HEK293T (cell line): Measurements from ENCODE around the gene ARHGAP6.

ENCODE experiments used
- ELF4 ChIP-seq: fragments of 450-650 bp; IDR thresholded peaks from 2 replicates; pipeline ENCODE4 v1.6.1; 2017; ENCODE audit warnings: antibody characterized with exemption
- FOXK2 ChIP-seq: fragments of 450-650 bp; IDR thresholded peaks from 2 replicates; pipeline ENCODE4 v1.6.1; 2016; ENCODE audit warnings: mild to moderate bottlenecking
- LEF1 ChIP-seq: fragments of 450-650 bp; IDR thresholded peaks from 2 replicates; pipeline ENCODE4 v1.6.1; 2017; ENCODE audit warnings: mild to moderate bottlenecking, borderline replicate concordance
- NFRKB ChIP-seq: fragments of 450-650 bp; IDR thresholded peaks from 2 replicates; pipeline ENCODE4 v1.6.1; 2016; ENCODE audit warnings: mild to moderate bottlenecking, moderate library complexity
- SP1 ChIP-seq: fragments of 450-650 bp; IDR thresholded peaks from 2 replicates; pipeline ENCODE4 v1.6.1; 2017
- SUZ12 ChIP-seq: fragments of 450-650 bp; IDR thresholded peaks from 2 replicates; pipeline ENCODE4 v1.6.1; 2016; ENCODE audit warnings: mild to moderate bottlenecking
- TARDBP ChIP-seq: fragments of 450-650 bp; IDR thresholded peaks from 2 replicates; pipeline ENCODE4 v1.6.1; 2016
- ZNF384 ChIP-seq: fragments of 450-650 bp; IDR thresholded peaks from 2 replicates; pipeline ENCODE4 v1.6.1; 2016

DNA sequence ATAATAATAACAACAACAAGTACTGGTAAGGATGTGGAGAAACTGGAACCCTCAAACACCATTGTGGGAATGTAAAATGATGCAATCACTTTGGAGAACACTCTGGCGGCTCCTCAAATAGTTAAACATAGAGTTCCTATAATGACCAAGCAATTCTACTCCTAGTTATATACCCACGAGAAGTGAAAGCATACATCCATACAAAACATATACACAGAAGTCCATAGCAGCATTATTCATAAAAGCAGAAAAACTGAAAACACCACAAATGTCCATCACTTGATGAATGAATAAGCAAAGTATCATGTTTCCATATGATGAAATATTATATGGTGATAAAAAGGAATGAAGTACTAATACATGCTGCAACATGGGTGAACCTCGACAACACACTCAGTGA lies 255.8 kb downstream of the ARHGAP6 start:
- TF ChIP-seq LEF1 (no peak), FOXK2 (no peak), ELF4 (no peak), TARDBP (no peak), SP1 (no peak), ZNF384 (no peak), SUZ12 (no peak), NFRKB (no peak)
